CD4-positive, alpha-beta T cell treated with Interleukin-6 for 4 hours (primary cell): ENCODE results near the gene SPACA6.
"Not testable (repeated sequence)": the region's sequence is repeated elsewhere in the genome, so short reads cannot be mapped to it uniquely, and the experiment has no call there.

ENCODE experiments used
- DNase-seq: peaks from one replicate; pipeline ENCODE4 v3.0.0-alpha.2; 2020; ENCODE audit warnings: mixed read lengths

The SPACA6 gene

DNA sequence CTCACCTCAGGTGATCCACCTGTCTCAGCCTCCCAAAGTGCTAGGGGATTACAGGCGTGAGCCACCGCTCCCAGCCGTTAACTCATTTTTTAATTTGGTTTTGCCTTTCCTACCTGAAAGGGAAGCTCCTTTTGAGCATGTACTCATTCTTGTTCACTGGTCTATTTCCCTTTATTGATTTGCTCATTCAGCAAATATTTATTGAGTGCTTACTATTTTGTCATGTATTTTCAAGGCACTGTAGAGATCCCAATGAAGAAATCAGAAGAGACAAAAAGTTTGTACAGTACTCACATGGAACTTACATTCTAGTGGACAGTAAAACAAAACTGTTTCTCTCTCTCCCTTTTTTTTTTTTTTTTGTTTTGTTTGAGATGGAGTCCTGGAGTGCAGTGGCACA is 13.8 kb downstream of the SPACA6 start:
- no peak for DNase-seq

DNA sequence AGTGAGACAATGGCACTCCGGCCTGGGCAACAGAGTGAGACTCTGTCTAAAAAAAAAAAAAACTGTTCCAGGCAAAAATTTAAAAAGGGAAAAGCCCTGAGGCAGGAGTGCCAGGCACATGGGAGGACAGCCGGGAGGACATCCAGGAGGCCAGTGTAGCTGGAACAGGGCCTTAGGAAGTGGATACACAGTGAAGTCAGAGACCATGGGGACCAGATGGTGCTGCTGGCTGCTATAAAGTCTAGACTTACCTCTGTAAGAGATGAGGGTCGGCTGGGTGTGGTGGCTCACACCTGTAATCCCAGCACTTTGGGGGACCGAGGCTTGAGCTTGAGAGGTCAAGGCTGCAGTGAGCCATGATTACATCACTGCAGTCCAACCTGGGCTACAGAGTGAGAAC is 15.7 kb downstream of the SPACA6 start:
- no peak for DNase-seq

DNA sequence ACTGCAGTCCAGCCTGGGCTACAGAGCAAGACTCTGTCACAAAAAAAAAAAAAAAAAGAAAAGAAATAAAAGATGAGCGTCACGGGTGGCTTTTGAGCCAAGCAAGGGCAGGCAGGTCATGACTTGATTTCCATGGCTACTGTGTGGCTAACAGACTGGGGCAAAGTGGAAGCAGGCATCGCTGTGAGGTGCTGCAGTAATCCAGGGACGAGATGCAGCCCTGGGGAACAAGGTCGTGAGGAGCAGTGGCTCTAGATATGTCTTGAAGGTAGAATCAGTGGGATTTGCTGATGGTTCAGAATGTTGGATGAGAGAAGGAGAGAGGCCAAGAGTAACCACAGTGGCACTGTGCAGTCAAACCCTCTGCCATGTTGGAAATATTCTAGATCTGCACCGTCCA is 16.4 kb downstream of the SPACA6 start:
- DNase-seq, result no peak

DNA sequence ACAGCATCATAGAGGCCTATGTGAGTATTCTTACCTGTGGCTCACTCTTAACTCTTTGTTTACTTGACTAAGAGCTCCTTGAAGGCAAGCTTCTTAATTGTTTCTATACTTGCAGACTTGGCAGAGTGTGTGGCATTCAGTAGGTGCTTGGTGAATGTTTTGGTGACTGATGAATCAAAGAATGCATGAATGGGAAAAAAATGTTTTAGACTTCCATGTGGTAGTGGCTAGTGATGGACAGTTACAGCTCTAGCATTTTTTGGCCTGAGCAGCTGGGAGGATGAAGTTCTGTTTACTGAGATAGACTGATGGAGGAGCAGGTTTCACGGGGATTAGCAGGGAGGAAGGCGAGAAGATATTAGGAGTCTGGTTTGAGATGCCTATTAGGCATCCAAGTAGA is 17.0 kb downstream of the SPACA6 start:
- DNase-seq, result no peak

DNA sequence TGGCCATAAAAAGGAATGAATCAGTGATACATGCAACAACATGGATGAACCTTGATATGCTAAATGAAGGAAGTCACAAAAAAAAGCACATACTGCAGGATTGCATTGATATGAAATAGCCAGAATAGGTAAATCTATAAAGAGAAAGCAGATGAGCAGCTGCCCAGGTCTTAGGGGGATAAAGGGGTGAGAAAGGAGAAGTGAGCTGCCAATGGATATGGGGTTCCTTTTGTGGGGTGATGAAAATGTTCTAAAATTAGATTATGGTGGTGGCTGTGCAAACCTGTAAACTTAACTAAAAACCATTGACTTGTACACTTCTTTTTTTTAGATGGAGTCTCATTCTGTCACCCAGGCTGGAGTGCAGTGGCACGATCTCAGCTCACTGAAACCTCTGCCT is 18.6 kb downstream of the SPACA6 start:
- DNase-seq, result no peak

DNA sequence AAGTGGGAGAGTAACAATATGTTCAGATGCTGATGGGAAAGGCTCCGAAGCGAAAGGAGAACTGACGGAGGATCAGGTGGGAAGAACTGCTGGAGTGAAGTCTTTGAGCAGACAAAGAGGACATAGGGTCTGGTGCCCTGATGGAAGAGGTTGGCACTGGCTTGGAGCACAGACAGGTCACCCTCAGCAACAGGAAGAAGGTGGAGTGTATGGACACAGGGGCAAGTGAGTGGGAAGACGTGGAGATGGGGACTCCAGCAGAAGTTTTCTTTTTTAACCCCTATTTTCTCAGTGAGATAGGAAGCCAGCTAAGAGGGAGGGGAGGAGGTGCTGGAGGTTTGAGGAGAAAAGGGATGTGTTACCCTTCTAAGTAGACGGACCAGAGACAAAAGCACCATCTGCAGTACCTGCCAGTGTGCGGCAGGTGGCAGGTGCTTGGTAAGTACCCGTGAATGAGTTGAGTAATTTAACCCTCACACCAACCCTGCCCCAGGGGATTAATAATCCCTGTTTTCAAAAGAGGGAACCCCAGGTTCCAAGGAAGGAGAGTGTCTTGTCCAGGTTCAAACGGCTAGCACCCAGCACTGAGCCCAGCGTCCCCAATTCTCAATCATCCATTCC is 19.4 kb downstream of the SPACA6 start:
- DNase-seq, result no peak

DNA sequence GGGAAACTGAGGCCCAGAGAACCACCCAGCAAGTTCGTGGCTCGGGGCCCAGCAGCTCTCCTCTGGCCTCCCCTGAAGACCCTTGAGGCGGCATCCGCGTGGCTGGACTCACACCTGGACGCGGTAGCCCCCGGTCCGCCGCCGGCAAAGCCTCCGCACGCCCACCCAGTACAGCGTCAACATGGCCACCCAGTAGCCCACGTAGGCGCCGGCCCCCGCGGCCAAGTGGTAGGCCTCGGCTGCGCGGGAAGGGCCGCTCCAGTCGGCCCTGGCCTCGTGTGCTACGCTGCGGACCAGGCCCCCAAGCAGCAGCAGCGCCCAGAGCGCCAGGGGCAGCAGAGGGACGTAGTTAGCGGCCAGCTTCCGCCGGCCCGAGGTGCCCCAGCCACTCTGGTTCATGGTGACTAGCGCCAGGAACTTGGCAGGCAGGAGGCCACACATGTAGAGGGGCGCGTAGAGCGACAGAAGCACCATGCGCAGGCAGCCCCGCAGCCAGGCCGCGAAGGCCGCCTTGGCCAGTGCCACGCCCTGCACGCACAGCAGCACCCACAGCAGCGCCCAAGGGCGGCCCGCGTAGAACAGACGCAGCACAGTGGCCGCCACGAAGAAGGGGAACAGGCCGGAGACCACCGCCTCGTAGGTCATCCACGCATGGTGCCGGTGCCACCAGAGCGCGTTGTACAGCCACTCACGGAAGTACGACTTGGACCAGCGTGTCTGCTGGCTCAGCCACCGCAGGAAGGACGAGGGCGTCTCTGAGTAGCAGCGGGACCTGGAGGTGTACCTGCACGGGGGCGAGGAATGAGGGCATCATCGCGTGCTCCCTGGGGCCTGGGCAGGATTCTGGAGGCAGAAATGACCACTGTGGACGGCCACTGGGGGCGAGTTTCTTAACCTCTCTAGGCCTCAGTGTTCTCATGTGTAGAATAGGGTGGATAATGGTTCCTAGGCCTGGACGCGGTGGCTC is 20.5 kb downstream of the SPACA6 start:
- no peak for DNase-seq

DNA sequence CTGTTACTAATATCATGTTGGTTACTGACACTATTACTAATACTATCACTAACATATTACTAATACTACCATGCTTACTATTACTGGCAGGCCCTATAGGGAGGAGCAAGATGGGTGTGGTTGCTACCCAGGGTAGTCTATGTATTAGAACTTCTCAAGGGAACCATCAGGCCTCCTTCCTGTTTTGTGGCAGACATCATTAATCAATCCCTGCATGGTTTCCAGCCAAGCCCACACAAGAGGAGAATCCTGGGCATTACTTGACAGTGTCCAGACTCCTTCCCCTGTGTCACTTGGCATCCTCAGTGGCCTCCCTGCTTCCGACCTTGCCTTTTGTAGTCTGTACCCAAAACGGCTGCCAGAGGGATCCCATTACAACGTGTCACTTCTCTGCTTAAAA is 21.7 kb downstream of the SPACA6 start:
- DNase-seq, result no peak

DNA sequence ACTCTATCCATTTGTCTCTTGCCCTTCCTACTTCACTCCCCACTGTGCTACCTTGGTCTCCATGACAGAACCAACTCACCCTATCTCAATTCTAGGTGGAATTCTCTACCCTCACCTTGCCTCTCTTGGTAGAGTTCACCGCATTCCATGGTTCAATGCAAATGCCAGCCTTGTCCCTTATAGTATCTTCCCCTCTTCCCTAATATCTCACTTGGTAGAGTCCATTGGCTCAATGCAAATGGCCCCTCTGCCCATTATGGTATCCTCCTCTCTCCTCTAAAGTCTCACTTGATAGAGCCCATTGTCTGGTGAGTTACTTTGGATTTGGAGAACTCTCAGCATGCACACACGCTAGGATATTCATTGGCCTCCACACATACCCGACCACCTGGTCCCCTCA is 22.7 kb downstream of the SPACA6 start:
- no peak for DNase-seq

DNA sequence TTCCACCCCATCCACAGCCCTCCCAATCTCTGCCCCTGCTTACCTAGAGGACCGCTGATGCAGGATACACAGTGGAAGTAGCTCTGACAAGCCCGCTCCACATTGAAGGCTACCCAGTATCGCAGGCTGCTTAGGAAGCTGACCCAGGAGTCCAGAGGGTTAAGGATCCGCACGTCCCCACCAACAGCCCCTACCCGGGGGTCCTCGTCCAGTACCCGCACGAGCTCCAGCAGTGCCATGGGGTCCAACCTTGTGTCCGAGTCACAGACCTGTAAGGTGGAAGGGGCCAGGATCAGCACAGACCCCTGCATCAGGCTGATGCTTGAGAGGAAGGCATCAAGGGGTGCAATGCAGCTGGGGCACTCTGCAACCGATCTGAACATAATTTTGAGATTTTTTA is 23.8 kb downstream of the SPACA6 start:
- no peak for DNase-seq

DNA sequence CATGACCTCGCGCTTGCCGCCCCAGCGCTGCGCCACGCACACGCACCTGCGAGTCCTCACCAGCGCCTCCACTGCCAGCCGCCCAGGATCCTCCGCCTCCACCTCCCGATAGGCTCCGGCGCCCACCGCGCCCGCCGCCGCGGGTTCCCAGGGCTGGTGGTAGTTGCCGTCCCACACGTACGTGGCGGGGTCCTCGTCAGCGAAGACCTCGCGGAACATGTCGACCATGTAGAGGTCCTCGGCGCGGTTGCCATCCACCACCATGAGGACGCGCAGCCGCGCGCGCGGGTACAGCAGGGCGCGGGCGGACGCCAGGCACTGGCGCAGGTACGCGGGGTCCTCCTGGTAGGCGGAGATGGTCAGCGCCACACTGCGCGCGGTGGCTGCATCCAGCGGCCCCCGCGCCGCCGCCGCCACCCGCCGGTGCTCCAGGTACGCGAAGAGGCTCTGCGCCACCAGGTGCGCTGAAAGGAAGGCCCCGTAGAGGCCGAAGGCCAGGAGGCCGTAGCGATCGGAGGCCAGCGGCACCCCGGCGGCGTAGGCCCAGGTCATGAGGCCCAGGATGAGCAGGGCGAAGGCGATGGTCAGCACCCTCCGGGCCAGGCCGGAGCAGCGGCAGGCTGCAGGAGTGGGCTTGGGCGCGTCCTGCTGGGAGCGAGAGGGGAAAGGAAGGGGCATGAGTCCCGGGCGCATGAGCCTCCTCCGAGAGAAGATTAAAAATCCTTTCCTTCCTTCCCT is 26.3 kb downstream of the SPACA6 start:
- DNase-seq, result no peak

DNA sequence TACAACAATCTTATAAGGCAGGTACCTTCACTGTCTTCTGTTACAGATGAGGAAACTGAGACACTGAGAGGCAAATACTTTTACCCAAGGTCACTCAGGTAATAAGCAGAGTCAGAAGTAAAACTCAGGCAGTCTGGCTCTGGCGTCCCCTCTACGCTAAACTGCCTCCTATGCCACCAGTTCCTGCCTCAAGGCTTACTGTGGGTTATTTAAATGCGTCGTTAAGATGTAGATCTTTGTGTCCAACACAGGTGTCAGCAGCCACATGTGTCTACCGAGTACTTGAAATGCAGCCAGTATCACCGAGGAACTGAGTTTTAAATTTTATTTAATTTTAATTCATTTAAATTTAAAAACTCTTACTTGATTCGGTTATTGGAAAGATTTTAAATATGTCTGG is 28.8 kb downstream of the SPACA6 start:
- DNase-seq, result no peak

DNA sequence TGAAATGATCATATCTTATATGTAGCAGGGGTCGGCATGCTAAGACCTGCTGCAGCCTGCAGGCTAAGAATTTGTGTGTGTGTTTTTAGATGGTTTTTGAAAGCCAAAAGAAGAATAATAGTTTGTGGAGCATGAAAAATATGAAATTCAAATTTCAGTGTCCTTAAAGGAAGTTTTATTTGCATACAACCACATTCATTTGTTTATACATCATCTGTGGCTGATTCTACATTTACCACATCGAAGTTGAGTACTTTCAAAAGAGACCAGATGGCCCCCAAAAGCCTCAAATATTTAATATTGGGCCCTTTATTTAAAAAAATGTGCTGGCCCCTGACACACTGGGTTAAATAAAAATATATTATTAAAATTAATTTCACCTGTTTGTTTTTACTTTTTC is 29.4 kb downstream of the SPACA6 start:
- DNase-seq, result no peak

DNA sequence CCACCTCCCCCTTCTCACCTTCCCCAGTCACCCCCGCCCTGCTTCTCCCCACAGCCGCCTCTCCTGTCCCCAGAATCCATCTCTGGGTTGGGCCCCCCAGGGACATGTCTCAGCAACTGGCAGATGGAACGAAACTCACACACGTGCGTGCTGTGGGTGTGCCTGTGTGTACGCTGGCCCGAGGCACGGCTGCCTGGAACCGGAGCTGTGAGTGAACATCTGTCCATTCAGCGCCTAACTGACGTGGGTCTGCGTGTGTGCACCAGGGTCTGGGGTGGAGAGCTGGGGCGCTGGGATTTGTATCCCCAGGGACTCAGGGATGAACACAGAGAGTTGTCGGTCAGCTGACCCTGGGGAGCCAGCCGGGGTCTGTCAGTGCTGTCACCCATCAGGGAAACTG is 31.4 kb downstream of the SPACA6 start:
- no peak for DNase-seq

DNA sequence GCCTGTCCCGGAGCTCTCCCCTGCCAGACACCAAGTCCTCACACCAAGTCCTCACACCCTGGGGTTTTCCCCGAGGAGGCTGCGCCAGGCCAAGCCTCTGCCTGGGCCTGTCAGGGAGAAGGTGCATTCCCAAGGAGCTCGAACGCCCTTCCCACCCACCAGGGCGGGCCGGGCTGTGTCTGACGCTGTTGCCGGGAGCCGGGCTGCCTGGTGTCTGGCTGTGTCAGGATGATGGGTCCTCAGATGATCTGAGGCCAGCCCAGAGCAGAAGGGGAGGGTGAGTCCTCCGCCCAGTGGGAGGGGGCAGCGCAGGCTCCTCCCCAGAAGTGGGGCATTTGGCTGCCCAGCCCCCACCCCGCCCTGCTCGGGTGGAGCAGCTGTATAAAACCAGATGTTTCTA is 32.9 kb downstream of the SPACA6 start:
- DNase-seq, result no peak

DNA sequence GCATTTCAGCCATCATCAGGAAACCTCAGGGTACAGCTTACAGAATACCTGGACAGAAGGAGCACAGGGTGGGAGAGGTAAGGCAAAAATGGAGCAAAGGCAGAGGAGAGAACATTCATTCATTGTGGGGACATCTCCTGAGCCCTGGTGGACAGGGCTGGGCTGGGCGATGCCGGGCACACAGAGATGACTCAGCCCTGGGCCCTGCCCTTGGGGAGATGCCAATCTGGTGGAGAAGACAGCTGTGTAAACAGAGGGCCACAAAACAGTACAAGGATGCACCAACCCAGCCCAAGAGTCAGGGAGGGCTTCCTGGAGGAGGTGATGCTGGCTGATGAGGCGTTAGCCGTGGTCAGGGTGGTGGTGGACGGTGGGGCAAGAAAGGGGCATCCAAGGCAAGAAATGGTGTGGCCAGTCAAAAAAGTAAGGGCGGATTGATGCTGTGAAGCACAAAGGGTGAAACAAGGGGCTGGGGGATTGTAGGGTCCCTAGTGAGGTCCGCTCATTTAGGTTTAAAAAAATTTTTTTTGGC is 34.3 kb downstream of the SPACA6 start:
- no peak for DNase-seq

DNA sequence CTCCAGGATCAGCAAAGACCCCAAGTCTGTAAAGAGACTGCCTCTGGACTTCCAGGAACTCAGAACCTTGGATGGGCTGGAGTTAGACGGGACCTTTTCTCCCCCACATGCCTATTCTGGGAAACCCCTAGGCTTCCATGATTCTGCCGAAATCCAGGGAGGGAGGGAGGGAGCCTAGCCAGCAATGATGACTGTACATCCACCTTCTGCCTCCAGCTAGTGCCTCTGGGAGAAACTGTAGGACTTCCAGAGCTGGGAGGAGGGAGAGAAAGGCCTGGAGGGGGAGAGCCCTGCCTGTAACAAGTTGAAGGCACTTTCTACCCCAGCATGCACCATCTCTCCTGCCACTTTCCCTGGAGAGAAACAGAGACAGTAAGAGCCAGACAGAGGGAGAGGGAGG is 36.7 kb downstream of the SPACA6 start:
- no peak for DNase-seq

DNA sequence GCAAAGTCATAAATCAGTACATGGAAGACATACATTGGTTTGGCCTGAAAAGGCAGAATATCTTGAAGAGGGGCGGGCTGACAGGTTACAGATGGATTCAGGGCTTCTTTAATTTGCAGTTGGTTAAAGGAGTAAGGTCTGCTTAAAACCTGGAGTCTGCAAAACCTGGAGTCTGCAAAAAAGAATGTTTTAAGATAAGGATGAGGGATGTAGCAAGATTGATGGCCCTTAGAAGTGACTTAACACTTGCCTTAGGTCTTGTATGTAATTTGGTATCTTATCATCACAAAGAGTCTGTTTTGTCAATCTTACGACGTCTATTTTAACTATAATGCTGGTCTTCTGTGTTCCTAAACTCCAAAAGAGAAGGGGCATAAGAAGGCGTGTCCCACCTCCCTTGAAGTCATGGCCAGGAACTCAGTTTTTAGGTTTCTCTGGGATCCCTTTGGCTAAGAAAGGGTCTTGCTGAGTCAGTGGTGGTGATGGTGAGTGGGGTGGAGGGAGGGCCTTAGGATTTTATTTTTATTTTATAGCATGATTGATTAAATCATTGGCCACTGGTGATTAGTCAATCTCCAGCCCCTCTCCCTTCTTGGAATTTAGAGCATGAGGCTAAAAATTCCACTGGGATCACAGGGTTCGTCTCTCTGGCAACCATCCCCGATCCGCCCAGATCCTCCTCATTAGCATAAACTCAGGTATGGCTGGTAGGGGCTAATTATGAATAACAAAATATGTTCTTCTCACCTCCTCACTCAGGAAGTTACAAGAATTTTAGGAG is 40.8 kb downstream of the SPACA6 start:
- DNase-seq, result no peak

DNA sequence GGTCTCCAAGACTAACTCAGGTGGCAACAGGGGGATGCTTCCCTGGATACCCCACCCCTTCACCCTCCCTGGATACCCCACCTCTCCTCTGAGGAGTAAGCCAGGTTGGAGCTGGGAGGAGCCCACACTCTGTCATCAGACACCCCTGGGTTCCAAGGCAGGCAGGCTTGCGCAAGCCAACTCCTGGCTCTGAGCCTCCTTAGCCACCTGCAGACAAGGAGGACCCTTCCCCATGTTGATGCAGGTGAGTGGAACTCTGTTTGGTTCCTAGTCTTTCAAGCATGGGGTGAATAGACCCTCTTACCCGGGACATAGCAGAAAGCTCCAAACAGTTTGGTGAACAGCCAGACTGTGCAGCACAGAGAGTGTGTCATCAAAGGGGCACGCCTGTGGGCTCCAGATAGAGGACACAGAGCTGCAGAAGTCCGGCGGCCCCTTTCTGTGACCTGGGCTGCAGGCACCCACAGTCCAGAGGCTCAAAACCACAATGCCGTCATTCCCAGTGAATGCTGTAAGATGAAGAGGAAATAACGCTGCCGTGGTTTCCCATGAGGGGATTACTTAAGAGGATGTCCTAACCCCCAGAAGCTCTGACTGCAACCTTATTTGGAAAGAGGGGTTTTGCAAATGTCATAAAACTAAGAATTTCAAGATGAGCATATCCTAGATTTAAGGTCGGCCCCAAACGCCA is 42.8 kb downstream of the SPACA6 start:
- DNase-seq, result no peak

DNA sequence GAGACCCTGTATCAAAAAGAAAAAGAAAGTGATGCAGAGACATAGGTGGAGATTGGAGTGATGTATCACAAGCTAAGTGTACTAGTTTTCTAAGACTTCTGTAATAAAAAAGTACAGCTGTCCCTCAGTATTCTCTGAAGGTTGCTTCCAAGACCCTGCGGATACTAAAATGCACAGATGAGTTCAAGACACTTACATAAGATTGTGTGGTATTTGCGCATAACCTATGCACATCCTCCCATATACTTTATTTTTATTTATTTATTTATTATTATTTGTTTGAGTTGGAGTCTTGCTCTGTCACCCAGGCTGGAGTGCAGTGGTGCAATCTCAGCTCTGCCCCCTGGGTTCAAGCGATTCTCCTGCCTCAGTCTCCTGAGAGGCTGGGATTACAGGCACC is 44.3 kb downstream of the SPACA6 start:
- no peak for DNase-seq

DNA sequence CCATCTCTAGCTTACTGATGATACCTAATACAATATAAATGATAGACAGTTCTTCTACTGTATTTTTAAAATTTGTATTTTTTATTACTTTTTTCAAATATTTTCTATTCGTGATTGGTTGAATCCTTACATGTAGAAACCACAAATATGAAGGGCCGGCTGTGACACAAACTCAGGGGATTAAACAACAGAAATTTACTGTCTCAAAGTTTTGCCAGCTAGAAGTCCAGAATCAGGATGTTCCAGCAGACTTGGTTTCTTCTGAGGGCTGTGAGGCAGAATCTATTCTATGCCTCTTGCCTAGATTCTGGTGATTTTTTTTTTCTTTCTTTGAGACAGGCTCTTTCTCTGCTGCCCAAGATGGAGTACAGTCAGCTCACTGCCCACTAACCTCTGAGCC is 44.8 kb downstream of the SPACA6 start:
- no peak for DNase-seq

DNA sequence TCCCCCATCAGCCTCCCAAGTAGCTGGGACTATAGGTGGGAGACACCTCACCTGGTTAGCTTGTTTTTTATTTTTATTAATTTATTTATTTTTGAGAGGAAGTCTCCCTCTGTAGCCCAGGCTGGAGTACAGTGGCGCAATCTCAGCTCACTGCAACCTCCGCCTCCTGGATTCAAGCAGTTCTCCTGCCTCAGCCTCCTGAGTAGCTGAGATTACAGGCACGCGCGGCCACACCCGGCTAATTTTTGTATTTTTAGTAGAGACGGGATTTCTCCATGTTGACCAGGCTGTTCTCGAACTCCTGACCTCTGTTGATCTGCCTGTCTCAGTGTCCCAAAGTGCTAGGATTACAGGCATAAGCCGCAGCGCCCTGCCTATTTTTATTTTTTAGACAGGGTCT is 45.4 kb downstream of the SPACA6 start:
- DNase-seq, result not testable (repeated sequence)
